B cell (primary cell): ENCODE measurements around the gene PRKCA. TPM values are rescaled to one million over a fixed set of nuclear protein-coding genes. Genes with fewer than 3 reads are reported as not detected.

ENCODE experiments used
- ATAC-seq: fragments of 200-7000 bp; cut with Tn5 transposase; one replicate; pipeline ENCODE4 v1.10.0; 2021; ENCODE audit warnings: low read depth, mild to moderate bottlenecking, moderate number of reproducible peaks, moderate library complexity
- CTCF ChIA-PET: fragments of 350-600 bp; sonication (Branson Sonifier 250); formaldehyde crosslinking; loops from one replicate; lab custom pipeline; 2021; ENCODE audit warnings: antibody characterized with exemption, inconsistent platforms; lab: Charles Lee
- POLR2A ChIA-PET: fragments of 350-600 bp; sonication (Branson Sonifier 250); formaldehyde crosslinking; loops from one replicate; lab custom pipeline; 2021; ENCODE audit warnings: antibody characterized with exemption; lab: Charles Lee
- DNase-seq: peaks from one replicate; pipeline ENCODE4 v3.0.0; 2013
- H2AFZ ChIP-seq: 2 replicates; pipeline ENCODE4 v1.6.1; 2012; ENCODE audit warnings: mild to moderate bottlenecking, low read depth, low read length; ENCODE audit not compliant: insufficient read depth, poor library complexity, severe bottlenecking
- H3K27ac ChIP-seq, 2 donors: 1 replicate in 1 of 2; 2 replicates in 1 of 2; pipeline ENCODE4 v1.5.1; 2012 to 2013; ENCODE audit warnings: low read length in 2 of 2, mild to moderate bottlenecking in 2 of 2, moderate library complexity in 1 of 2
- H3K27me3 ChIP-seq, 4 experiments: fragments of 200-600 bp in 1 of 4; sonication (generic) in 1 of 4; replicated peaks in 1 of 4; 1 replicate in 2 of 4; 2 replicates in 2 of 4; pipeline versions ENCODE4 v1.6.1 to v1.7.0; 2013 to 2016; ENCODE audit warnings: low read length in 3 of 4, mild to moderate bottlenecking in 2 of 4, mixed read lengths in 1 of 4, moderate library complexity in 1 of 4; ENCODE audit not compliant: insufficient read depth in 4 of 4, control insufficient read depth in 3 of 4; ENCODE audit errors: control extremely low read depth in 1 of 4
- H3K36me3 ChIP-seq, 2 experiments: replicated peaks in 1 of 2; 1 replicate in 1 of 2; 2 replicates in 1 of 2; pipeline versions ENCODE4 v1.6.1 to v1.7.1; 2013; ENCODE audit warnings: low read length in 1 of 2; ENCODE audit not compliant: insufficient read depth in 2 of 2, control insufficient read depth in 1 of 2; ENCODE audit errors: control extremely low read depth in 1 of 2, extremely low read depth in 1 of 2
- H3K4me1 ChIP-seq, 2 donors: fragments of 200-600 bp in 1 of 2; sonication (generic) in 1 of 2; 1 replicate in 1 of 2; 2 replicates in 1 of 2; pipeline versions ENCODE4 v1.5.1 to v1.6.1; 2013 to 2017; ENCODE audit warnings: low read length in 2 of 2; ENCODE audit not compliant: control insufficient read depth in 2 of 2, insufficient read depth in 2 of 2
- H3K4me2 ChIP-seq: replicated peaks from 2 replicates; pipeline ENCODE3; 2012; ENCODE audit warnings: mild to moderate bottlenecking, low read depth, low read length; ENCODE audit not compliant: poor library complexity, severe bottlenecking
- H3K4me3 ChIP-seq, 5 experiments: fragments of 200-600 bp in 1 of 5; sonication (generic) in 1 of 5; 1 replicate in 3 of 5; 2 replicates in 2 of 5; pipeline versions ENCODE4 v1.5.1 to v1.7.0; 2011 to 2016; ENCODE audit warnings: low read length in 4 of 5, mild to moderate bottlenecking in 4 of 5, low read depth in 2 of 5, control low read depth in 1 of 5, moderate library complexity in 1 of 5; ENCODE audit not compliant: insufficient read depth in 1 of 5; ENCODE audit errors: control extremely low read depth in 1 of 5, extremely low read depth in 1 of 5
- H3K79me2 ChIP-seq: fragments of 200-600 bp; sonication (generic); one replicate; pipeline ENCODE4 v1.6.0; 2016; ENCODE audit warnings: low read length; ENCODE audit not compliant: control insufficient read depth, insufficient read depth
- H3K9ac ChIP-seq: fragments of 200-600 bp; sonication (generic); 2 replicates; pipeline ENCODE4 v1.6.1; 2017; ENCODE audit warnings: mild to moderate bottlenecking, low read length, moderate library complexity
- H3K9me3 ChIP-seq, 3 donors: one replicate each; pipeline versions ENCODE4 v1.6.1 to v1.7.1; 2013; ENCODE audit warnings: low read length in 2 of 3; ENCODE audit not compliant: control insufficient read depth in 2 of 3, insufficient read depth in 1 of 3; ENCODE audit errors: control extremely low read depth in 1 of 3
- H4K20me1 ChIP-seq: 2 replicates; pipeline ENCODE4 v1.6.0; 2012; ENCODE audit warnings: mild to moderate bottlenecking, low read length; ENCODE audit not compliant: insufficient read depth, control insufficient read depth, poor library complexity, severe bottlenecking
- H3K27ac Mint-ChIP-seq: one replicate; pipeline ENCODE4 v1.8.0; 2021; ENCODE audit warnings: mixed read lengths
- H3K27me3 Mint-ChIP-seq: one replicate; pipeline ENCODE4 v1.8.0; 2021; ENCODE audit warnings: mixed read lengths
- H3K4me1 Mint-ChIP-seq: one replicate; pipeline ENCODE4 v1.8.0; 2021; ENCODE audit warnings: mixed read lengths
- H3K4me3 Mint-ChIP-seq: one replicate; pipeline ENCODE4 v1.8.0; 2021; ENCODE audit warnings: mixed read lengths
- H3K9me3 Mint-ChIP-seq: one replicate; pipeline ENCODE4 v1.8.0; 2022; ENCODE audit warnings: mixed read lengths; ENCODE audit not compliant: insufficient read depth
- EZH2 ChIP-seq: IDR thresholded peaks from 2 replicates; pipeline ENCODE4 v1.6.1; 2012; ENCODE audit warnings: borderline replicate concordance, low read depth, mild to moderate bottlenecking, moderate library complexity, low read length; ENCODE audit not compliant: insufficient read depth, poor library complexity, severe bottlenecking
- WGBS: methylation state at CpG from one replicate; pipeline ENCODE4 v1.1.5; 2013; ENCODE audit warnings: missing lambda C conversion rate; ENCODE audit not compliant: insufficient coverage; 5-methylcytosine and 5-hydroxymethylcytosine counted together
- intact Hi-C: fragments of 100-400 bp; cut with micrococcal nuclease; formaldehyde crosslinking; loops from one replicate; pipeline ENCODE4 v1.10.0; 2022
- polyA plus RNA-seq: library from polyadenylated mRNA; depleted of rRNA; stranded (reverse); fragments of >200 nt; gene quantifications from 2 replicates; pipeline ENCODE4 v1.2.3, GENCODE V29; 2012
- total RNA-seq, 2 donors: library from RNA; stranded (reverse); fragments of 120-200 nt in 1 of 2; gene quantifications; 1 replicate in 1 of 2; 2 replicates in 1 of 2; pipeline versions ENCODE4 v1.2.3 to v1.2.4, GENCODE V29; 2013 to 2022
- TF ChIP-seq, protein P1 (sequence below): fragments of 200-600 bp; IDR thresholded peaks from one replicate; pipeline ENCODE4 v1.8.0; 2022; ENCODE audit warnings: antibody characterized with exemption, mild to moderate bottlenecking

Gene PRKCA
- total and polyA plus RNA-seq, 2 donors (not counting 1 experiment from before 2014, with no cell fraction given), result 0.33 to 7.7 TPM

DNA sequence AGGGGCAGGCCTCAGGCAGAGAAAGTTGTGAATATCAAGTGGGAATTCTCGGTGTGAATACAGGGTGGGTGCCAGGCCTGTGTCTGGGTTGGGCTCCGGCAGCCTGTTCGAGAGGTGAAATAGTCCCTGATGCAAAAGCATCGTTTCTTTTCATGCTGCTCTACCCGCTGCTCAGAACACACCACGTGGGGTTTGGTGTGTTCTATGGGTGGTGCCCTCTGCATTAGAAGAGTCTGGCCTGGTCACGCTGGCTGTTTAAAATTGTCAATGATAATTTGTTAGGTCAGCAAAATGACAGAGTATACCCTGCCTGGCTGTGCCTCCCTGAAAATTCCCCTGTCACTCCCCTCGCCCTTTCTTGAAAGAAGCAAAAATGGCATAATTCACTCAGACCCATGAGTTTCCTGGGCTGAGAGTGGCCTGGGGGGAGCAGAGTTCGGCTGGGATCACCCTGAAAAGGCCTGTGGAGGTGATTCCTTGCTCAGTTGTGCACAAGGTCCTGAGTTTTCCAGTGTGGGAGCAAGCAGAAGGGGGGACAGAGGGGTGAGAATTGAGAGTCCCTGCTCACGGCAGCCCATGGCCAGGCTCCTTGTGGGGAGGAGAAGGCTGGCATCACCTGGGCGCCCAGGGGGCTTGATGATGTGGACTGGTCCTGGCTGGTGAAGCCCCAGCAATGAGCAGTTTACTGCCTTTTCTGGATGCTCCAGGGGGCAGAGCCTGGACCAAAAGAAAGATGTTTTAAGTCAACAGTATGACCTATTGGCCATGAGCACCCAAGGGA lies 535.7 kb downstream of the PRKCA start:
- H3K27ac Mint-ChIP-seq, result no peak overlapping the region
- POLR2A ChIA-PET, result no interaction called here
- CTCF ChIA-PET, result no interaction called here
- Histone ChIP-seq H3K4me2 (no peak overlapping the region), H3K4me1 (no peaks in the 10 kb centered on the region), H3K79me2 (no peaks in the 10 kb centered on the region), H3K4me3 (no peak overlapping the region), H2AFZ (no peak overlapping the region), H3K9me3 (no peaks in the 10 kb centered on the region), H3K9ac (no peak overlapping the region), H3K36me3 (no peaks in the 10 kb centered on the region), H3K27me3 (peaks cover 0 to 18% (median 3%) of the 10 kb centered on the region in 4 experiments), H4K20me1 (no peaks in the 10 kb centered on the region), H3K27ac (no peak overlapping the region)
- 79% methylated on average over 9 of the region's 11 CpGs for WGBS
- H3K4me1 Mint-ChIP-seq, result peaks cover 3% of the 10 kb centered on the region
- DNase-seq (no peak), ATAC-seq (no peak)
- no peak overlapping the region for H3K4me3 Mint-ChIP-seq
- H3K9me3 Mint-ChIP-seq, result no peaks in the 10 kb centered on the region
- intact Hi-C loops, result no loop called here
- TF ChIP-seq, protein P1, sequence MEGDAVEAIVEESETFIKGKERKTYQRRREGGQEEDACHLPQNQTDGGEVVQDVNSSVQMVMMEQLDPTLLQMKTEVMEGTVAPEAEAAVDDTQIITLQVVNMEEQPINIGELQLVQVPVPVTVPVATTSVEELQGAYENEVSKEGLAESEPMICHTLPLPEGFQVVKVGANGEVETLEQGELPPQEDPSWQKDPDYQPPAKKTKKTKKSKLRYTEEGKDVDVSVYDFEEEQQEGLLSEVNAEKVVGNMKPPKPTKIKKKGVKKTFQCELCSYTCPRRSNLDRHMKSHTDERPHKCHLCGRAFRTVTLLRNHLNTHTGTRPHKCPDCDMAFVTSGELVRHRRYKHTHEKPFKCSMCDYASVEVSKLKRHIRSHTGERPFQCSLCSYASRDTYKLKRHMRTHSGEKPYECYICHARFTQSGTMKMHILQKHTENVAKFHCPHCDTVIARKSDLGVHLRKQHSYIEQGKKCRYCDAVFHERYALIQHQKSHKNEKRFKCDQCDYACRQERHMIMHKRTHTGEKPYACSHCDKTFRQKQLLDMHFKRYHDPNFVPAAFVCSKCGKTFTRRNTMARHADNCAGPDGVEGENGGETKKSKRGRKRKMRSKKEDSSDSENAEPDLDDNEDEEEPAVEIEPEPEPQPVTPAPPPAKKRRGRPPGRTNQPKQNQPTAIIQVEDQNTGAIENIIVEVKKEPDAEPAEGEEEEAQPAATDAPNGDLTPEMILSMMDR, result no peak
- no peak for TF ChIP-seq EZH2
- peaks cover 38% of the 10 kb centered on the region for H3K27me3 Mint-ChIP-seq

DNA sequence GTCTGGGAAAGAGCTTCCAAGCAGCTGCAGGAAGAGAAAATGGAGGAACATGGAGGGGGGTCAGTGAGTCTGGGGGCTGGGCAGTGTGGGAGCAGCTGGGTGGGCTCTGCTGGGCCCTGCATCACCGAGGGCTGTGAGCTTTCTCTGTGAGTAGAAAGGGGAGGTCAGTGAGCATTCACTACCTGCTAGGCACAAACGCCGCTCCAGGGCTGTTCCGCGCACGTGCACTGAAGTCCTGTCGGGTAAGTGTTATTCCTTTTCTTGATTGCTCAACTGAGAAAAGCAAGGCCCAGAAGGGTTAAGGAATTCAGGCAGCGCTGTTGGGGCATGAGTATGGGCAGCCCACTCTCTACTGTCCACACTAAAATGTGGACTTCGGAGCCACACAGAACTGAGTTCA lies 537.2 kb downstream of the PRKCA start:
- TF ChIP-seq EZH2, result no peak
- TF ChIP-seq, protein P1, result no peak
- Mint-ChIP-seq H3K27me3 (peaks cover 24% of the 10 kb centered on the region), H3K9me3 (no peaks in the 10 kb centered on the region), H3K27ac (no peak overlapping the region), H3K4me1 (peaks cover under 1% of the 10 kb centered on the region), H3K4me3 (no peak overlapping the region)
- ATAC-seq (no peak), DNase-seq (no peak)
- Histone ChIP-seq H3K4me2 (no peak overlapping the region), H3K9ac (no peak overlapping the region), H3K9me3 (no peaks in the 10 kb centered on the region), H3K4me3 (no peak overlapping the region), H3K27ac (no peak overlapping the region), H3K79me2 (no peaks in the 10 kb centered on the region), H4K20me1 (no peaks in the 10 kb centered on the region), H3K4me1 (no peaks in the 10 kb centered on the region), H3K36me3 (no peaks in the 10 kb centered on the region), H2AFZ (no peak overlapping the region), H3K27me3 (peaks cover 0 to 12% (median 2%) of the 10 kb centered on the region in 4 experiments)
- intact Hi-C loops, result no loop called here
- CTCF ChIA-PET, result no interaction called here
- WGBS, result 83% methylated on average over 9 of the region's 9 CpGs
- POLR2A ChIA-PET, result no interaction called here
